Measurements from ENCODE around the gene NANOS3.

DNA sequence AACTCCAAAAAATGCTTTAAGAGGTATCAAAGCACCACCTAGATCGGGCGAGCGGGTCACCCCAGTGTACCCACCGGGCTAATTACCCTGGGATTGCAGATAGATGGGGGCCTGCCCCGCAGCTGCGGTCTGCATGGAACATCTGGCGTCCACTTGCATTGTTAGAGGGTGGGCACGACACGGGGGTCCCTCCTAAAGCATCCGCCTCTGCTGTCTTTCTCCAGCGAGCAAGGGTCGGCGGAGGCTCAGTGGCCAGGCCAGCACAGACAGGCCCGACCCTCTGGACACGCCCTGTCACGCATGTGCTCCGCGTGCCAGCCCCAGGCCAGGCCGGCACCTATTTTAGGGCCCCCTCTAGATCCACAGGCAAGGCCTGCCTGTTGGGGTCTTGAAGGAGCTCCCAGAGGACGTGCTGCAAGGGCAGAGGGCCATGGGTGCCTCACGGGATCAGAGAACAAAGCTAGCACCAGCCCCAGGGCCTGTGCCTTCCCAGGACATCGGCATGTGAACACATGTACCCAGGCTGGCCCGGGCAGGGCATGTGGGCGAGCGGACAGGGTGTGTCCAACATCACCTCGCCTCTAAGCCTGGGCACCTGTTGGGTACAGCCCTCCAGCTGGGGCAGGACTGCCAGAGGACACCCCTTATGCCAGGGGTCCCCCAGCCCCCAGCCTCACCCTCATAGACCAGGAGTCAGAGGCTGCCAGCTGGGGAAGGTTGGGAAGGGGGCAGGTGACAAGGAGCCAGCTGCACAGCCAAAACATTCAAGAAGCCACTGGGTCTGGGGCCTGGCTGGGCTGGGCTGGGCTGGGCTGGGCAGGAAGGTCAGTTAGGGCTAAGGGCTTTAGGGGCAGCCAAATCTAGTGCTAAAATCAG, 35.6 kb upstream of the NANOS3 start:
- no peak for TF ChIP-seq NFE2L1 (CRISPR knock-in tag; IDR thresholded peaks at IDR 0.05)
- TF ChIP-seq, protein P1, sequence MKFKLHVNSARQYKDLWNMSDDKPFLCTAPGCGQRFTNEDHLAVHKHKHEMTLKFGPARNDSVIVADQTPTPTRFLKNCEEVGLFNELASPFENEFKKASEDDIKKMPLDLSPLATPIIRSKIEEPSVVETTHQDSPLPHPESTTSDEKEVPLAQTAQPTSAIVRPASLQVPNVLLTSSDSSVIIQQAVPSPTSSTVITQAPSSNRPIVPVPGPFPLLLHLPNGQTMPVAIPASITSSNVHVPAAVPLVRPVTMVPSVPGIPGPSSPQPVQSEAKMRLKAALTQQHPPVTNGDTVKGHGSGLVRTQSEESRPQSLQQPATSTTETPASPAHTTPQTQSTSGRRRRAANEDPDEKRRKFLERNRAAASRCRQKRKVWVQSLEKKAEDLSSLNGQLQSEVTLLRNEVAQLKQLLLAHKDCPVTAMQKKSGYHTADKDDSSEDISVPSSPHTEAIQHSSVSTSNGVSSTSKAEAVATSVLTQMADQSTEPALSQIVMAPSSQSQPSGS (CRISPR knock-in tag; IDR thresholded peaks at IDR 0.05; ENCODE audit: borderline replicate concordance, low read depth): no peak
- TF ChIP-seq, protein P2, sequence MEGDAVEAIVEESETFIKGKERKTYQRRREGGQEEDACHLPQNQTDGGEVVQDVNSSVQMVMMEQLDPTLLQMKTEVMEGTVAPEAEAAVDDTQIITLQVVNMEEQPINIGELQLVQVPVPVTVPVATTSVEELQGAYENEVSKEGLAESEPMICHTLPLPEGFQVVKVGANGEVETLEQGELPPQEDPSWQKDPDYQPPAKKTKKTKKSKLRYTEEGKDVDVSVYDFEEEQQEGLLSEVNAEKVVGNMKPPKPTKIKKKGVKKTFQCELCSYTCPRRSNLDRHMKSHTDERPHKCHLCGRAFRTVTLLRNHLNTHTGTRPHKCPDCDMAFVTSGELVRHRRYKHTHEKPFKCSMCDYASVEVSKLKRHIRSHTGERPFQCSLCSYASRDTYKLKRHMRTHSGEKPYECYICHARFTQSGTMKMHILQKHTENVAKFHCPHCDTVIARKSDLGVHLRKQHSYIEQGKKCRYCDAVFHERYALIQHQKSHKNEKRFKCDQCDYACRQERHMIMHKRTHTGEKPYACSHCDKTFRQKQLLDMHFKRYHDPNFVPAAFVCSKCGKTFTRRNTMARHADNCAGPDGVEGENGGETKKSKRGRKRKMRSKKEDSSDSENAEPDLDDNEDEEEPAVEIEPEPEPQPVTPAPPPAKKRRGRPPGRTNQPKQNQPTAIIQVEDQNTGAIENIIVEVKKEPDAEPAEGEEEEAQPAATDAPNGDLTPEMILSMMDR (IDR thresholded peaks at IDR 0.05): no peak
- TF ChIP-seq, protein P3, sequence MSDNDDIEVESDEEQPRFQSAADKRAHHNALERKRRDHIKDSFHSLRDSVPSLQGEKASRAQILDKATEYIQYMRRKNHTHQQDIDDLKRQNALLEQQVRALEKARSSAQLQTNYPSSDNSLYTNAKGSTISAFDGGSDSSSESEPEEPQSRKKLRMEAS (CRISPR knock-in tag; IDR thresholded peaks at IDR 0.05): no peak
- TF ChIP-seq FOXK1 (CRISPR knock-in tag; IDR thresholded peaks at IDR 0.05): no peak
- TF ChIP-seq IRF2 (CRISPR knock-in tag; IDR thresholded peaks at IDR 0.05; ENCODE audit: borderline replicate concordance, low read depth): no peak

Measured in WTC11 (cell line).